Heart right ventricle (tissue), 16 donors: ENCODE measurements around the gene LPO. TPM values are rescaled to one million over a fixed set of nuclear protein-coding genes. Genes with fewer than 3 reads are reported as not detected.

Experiments used
- ATAC-seq, 8 donors: fragments of 200-7000 bp; cut with Tn5 transposase; one replicate each; pipeline ENCODE4 v1.9.1; 2020; ENCODE audit warnings: mild to moderate bottlenecking in 8 of 8, moderate library complexity in 8 of 8, moderate number of reproducible peaks in 1 of 8
- DNase-seq, 2 donors: peaks; one replicate each; pipeline ENCODE4 v3.0.0-alpha.2; 2020
- H3K27ac ChIP-seq, 10 donors: fragments of 200-600 bp; sonication (generic) in 2 of 10; one replicate each; pipeline versions ENCODE4 v1.5.0 to v1.8.0; 2020 to 2022; ENCODE audit warnings: mild to moderate bottlenecking in 3 of 10
- H3K27me3 ChIP-seq, 7 donors: fragments of 200-600 bp; one replicate each; pipeline ENCODE4 v1.8.0; 2021 to 2022; ENCODE audit warnings: mild to moderate bottlenecking in 2 of 7
- H3K36me3 ChIP-seq, 9 donors: fragments of 200-600 bp; sonication (generic) in 1 of 9; one replicate each; pipeline versions ENCODE4 v1.5.0 to v1.8.0; 2020 to 2022; ENCODE audit warnings: mild to moderate bottlenecking in 2 of 9
- H3K4me1 ChIP-seq, 9 donors: fragments of 200-600 bp; sonication (generic) in 1 of 9; one replicate each; pipeline versions ENCODE4 v1.5.0 to v1.8.0; 2020 to 2022; ENCODE audit warnings: mild to moderate bottlenecking in 4 of 9
- H3K4me3 ChIP-seq, 10 donors: fragments of 200-600 bp; sonication (generic) in 2 of 10; one replicate each; pipeline versions ENCODE4 v1.5.0 to v1.8.0; 2020 to 2022; ENCODE audit warnings: mild to moderate bottlenecking in 7 of 10, moderate library complexity in 2 of 10
- H3K9me3 ChIP-seq, 11 donors: fragments of 200-600 bp in 10 of 11; sonication (generic) in 2 of 11; one replicate each; pipeline versions ENCODE4 v1.5.0 to v1.8.0; 2013 to 2022; ENCODE audit warnings: mild to moderate bottlenecking in 2 of 11, control low read depth in 1 of 11, moderate library complexity in 1 of 11
- WGBS, 2 donors: extraction: QIAGEN DNeasy Blood & Tissue Kit; methylation state at CpG; one replicate each; pipeline ENCODE4 v1.1.7; 2013; ENCODE audit warnings: inconsistent platforms in 1 of 2; 5-methylcytosine and 5-hydroxymethylcytosine counted together
- intact Hi-C, 10 donors: fragments of 100-400 bp; cut with DNase I; formaldehyde crosslinking; loops; one replicate each; pipeline versions ENCODE4 v1.11.1 to v1.14.2; 2022
- polyA plus RNA-seq, 2 donors: library from polyadenylated mRNA; stranded (reverse); fragments of 200-250 nt; gene quantifications; one replicate each; pipeline ENCODE4 v1.2.3, GENCODE V29; 2013
- total RNA-seq, 10 donors: library from RNA; stranded (reverse); fragmentation: NEBNext Ultra II Directional in 3 of 10; extraction: Animal tissue kit (Norgen Biotek cat#: 25700) in 3 of 10; gene quantifications; one replicate each; pipeline versions ENCODE4 v1.2.1 to v1.2.4, GENCODE V29; 2021 to 2023
- TF ChIP-seq, protein P1 (sequence below), 9 donors: fragments of 200-600 bp; sonication (generic) in 2 of 9; IDR thresholded peaks; one replicate each; pipeline versions ENCODE4 v1.5.0 to v1.8.0; 2021 to 2022; ENCODE audit warnings: antibody characterized with exemption in 9 of 9, mild to moderate bottlenecking in 5 of 9, moderate library complexity in 1 of 9
- donor health status: Arrhythmogenic right ventricular cardiomyopathy.
- donor health status: ischemic (EF 13 %, LVEDD 7.1; RV severe dilation, severe dysfunction).
- donor health status: healthy with polysubstance abuse.
- donor health status: DM: no; HTN: yes; CAD: no.
- donor health status: DM: no; HTN: no; CAD: no.
- donor health status: ischemic (EF 25% LVEDD 6.9; RV normal size, moderate dysfunction).
- donor health status: ischemic (EF 25% LVEDD 5.7; RV mildly dilated, moderate dysfunction).
- donor health status: healthy.
- donor health status: DM: yes; HTN: yes; CAD: no.
- donor health status: Ischemic cardiomyopathy.
- donor health status: ischemic (EF 35%, LVEDD 5.7; RV mildly dilated, moderate dysfunction).
- donor health status: nonischemic (EF 11% LVEDD 7.7; RV severe dilation, severe dysfunction).
- donor health status: DM: yes; HTN: yes; CAD: no.
- donor health status: PGD.
- donor health status: ischemic (EF 29% LVEDD 5.4; RV normal size, mild dysfunction).
- donor health status: nonischemic (EF 23%, LVEDD 6.1; RV moderate dilation, normal function).

Gene LPO
- total and polyA plus RNA-seq, 12 donors, result not detected

DNA sequence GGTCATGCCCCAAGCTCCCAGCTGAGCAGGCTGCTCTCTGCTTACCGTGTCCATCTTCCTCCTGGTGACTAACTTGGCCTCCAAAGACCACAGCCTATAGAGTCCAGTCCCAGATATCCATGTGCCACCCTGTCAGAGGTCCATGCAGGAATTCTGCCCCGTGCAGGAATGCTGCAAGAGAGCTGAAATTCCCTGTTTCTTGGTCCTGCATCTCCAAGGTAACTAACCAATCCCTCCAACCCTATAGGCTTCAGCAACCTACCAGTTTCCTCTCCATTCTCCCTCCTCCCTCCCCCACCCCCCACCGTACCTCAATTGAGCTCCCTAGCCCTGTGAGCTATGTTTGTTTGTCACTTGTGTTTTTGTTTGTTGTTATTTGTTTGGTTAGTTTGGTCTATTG, 9.7 kb upstream of the LPO start:
- intact Hi-C loops, result no loop called here
- peaks cover 0 to 19% (median 0%) of the 10 kb centered on the region in 9 donors for H3K4me1 ChIP-seq
- H3K4me3 ChIP-seq, result no peak overlapping the region
- peaks cover 0 to 74% (median 36%) of the 10 kb centered on the region in 7 donors for H3K27me3 ChIP-seq
- H3K36me3 ChIP-seq, result no peaks in the 10 kb centered on the region
- 31 to 41% methylated on average over 3 of the region's 3 CpGs for WGBS, 2 donors
- DNase-seq (no peak), ATAC-seq (no peak)
- TF ChIP-seq, protein P1, sequence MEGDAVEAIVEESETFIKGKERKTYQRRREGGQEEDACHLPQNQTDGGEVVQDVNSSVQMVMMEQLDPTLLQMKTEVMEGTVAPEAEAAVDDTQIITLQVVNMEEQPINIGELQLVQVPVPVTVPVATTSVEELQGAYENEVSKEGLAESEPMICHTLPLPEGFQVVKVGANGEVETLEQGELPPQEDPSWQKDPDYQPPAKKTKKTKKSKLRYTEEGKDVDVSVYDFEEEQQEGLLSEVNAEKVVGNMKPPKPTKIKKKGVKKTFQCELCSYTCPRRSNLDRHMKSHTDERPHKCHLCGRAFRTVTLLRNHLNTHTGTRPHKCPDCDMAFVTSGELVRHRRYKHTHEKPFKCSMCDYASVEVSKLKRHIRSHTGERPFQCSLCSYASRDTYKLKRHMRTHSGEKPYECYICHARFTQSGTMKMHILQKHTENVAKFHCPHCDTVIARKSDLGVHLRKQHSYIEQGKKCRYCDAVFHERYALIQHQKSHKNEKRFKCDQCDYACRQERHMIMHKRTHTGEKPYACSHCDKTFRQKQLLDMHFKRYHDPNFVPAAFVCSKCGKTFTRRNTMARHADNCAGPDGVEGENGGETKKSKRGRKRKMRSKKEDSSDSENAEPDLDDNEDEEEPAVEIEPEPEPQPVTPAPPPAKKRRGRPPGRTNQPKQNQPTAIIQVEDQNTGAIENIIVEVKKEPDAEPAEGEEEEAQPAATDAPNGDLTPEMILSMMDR (IDR thresholded peaks at IDR 0.05), result no peak
- no peak overlapping the region for H3K27ac ChIP-seq
- no peaks in the 10 kb centered on the region for H3K9me3 ChIP-seq

DNA sequence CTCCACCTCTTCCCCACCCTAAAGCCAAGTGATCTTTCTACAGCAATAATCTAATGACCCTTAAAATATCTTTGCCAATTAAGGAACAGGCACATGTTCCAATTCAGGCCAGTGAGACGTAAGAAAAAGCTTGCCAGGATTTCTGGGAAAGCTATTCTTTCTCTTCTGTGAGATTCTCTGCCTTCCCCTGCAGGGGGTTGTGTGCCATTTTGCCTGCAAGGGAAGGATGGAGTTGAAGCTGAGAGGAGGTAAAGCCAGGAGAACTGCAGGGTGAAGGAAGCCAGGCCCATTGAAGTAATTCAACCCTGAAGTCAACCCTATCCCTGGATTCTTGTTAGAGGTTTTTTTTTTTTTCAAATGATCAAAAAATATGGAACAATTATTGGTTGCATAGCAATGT, 9.0 kb upstream of the LPO start:
- peaks cover 0 to 19% (median 0%) of the 10 kb centered on the region in 9 donors for H3K4me1 ChIP-seq
- H3K27ac ChIP-seq, result no peak overlapping the region
- intact Hi-C loops, result no loop called here
- DNase-seq (no peak), ATAC-seq (no peak)
- no peaks in the 10 kb centered on the region for H3K9me3 ChIP-seq
- TF ChIP-seq, protein P1 (IDR thresholded peaks at IDR 0.05), result no peak
- 45 to 50% methylated on average over 1 of the region's 1 CpG for WGBS, 2 donors
- no peak overlapping the region for H3K4me3 ChIP-seq
- no peaks in the 10 kb centered on the region for H3K36me3 ChIP-seq
- H3K27me3 ChIP-seq, result peaks cover 0 to 74% (median 43%) of the 10 kb centered on the region in 7 donors

DNA sequence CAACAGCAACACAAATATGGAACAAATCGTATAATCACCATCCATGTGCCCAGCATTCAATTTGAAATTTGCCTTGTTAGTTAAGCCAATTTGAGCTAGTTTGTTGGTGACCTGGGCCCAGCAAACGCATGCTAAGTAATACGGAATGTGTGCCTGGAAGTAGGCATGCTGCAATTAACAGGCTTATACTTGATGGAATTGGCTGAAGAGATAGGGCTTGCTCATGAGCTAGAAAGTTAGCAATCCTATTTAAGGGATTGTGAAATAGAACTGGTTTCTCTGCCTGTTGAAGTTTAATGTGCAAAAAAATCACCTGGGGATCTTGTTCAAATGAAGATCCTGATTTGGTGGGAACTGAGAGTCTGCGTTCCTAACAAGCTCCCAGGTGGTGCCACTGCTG, 8.5 kb upstream of the LPO start:
- ATAC-seq (no peak), DNase-seq (no peak)
- Histone ChIP-seq H3K4me1 (peaks cover 0 to 19% (median 0%) of the 10 kb centered on the region in 9 donors), H3K36me3 (no peaks in the 10 kb centered on the region), H3K9me3 (no peaks in the 10 kb centered on the region), H3K27ac (no peak overlapping the region), H3K27me3 (peaks cover 0 to 77% (median 44%) of the 10 kb centered on the region in 7 donors), H3K4me3 (no peak overlapping the region)
- TF ChIP-seq, protein P1 (IDR thresholded peaks at IDR 0.05), result no peak
- intact Hi-C loops, result loop anchor here in 1 of 10 donors (10.0 kb wide), 1 partner anchor 65 kb away; no protein-coding TSS in a partner anchor
- WGBS, 2 donors, result 90 to 93% methylated on average over 4 of the region's 4 CpGs

DNA sequence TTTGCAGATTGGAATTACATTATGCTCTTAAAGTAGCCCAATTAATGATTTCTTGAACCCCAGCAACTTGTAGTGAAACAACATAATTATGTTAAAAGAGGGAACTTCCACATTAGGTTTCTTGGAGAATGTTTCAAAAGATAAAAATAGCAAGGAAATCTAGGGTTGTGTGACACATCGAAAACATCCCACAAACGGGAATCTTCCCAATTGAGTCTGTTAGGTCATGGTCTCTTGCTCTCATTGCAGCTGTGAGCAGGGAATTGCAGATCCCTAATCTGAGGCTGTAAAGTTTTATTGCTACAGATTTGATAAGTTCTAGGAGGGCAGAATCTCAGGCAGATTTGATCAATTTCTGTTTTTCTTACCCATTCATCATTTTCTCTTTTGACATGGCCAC, 6.7 kb upstream of the LPO start:
- ATAC-seq (no peak), DNase-seq (no peak)
- Histone ChIP-seq H3K9me3 (no peaks in the 10 kb centered on the region), H3K27ac (no peak overlapping the region), H3K4me1 (peaks cover 0 to 19% (median 0%) of the 10 kb centered on the region in 9 donors), H3K4me3 (no peak overlapping the region), H3K27me3 (peaks cover 0 to 88% (median 55%) of the 10 kb centered on the region in 7 donors), H3K36me3 (no peaks in the 10 kb centered on the region)
- intact Hi-C loops, result loop anchor here in 1 of 10 donors (10.0 kb wide), 1 partner anchor 63 kb away; no protein-coding TSS in a partner anchor
- TF ChIP-seq, protein P1 (IDR thresholded peaks at IDR 0.05), result no peak
- 38 to 60% methylated on average over 2 of the region's 2 CpGs for WGBS, 2 donors
